Neural cell (in vitro differentiated cells): Measurements from ENCODE around the gene SSR2.

Experiments used
- CTCF ChIP-seq: fragments of 450-650 bp; IDR thresholded peaks from 2 replicates; pipeline ENCODE4 v1.5.1; 2014; ENCODE audit warnings: antibody characterized with exemption, mild to moderate bottlenecking, moderate library complexity; ENCODE audit not compliant: poor library complexity, severe bottlenecking
- POLR2AphosphoS5 ChIP-seq: IDR thresholded peaks from 2 replicates; pipeline ENCODE4 v1.6.1; 2012
- RAD21 ChIP-seq: fragments of 450-650 bp; conservative IDR thresholded peaks from 2 replicates; pipeline ENCODE4 v1.6.1; 2014; ENCODE audit warnings: antibody characterized with exemption, mild to moderate bottlenecking, moderate library complexity

- TF ChIP-seq POLR2AphosphoS5 (no peak), RAD21 (no peak), CTCF (no peak)
Measured at GRCh38 chr1:155974208-155975115, 46.3 kb downstream of the SSR2 start.
